Esophagus muscularis mucosa (tissue), 4 donors: Measurements from ENCODE around the gene ERLIN1. TPM values are rescaled to one million over a fixed set of nuclear protein-coding genes. Genes with fewer than 3 reads are reported as not detected.

Experiments
- DNase-seq: peaks from one replicate; pipeline ENCODE4 v3.0.0-alpha.2; 2017; ENCODE audit errors: extremely low spot score
- H3K27ac ChIP-seq, 4 donors: fragments of 200-600 bp; sonication (generic); replicated peaks in 1 of 4; 1 replicate in 3 of 4; 2 replicates in 1 of 4; pipeline ENCODE4 v1.5.1; 2016 to 2019; ENCODE audit warnings: mild to moderate bottlenecking in 1 of 4
- H3K27me3 ChIP-seq, 4 donors: fragments of 200-600 bp; sonication (generic); one replicate each; pipeline versions ENCODE4 v1.5.1 to v1.6.0; 2016 to 2019
- H3K36me3 ChIP-seq, 4 donors: fragments of 200-600 bp; sonication (generic); one replicate each; pipeline ENCODE4 v1.5.1; 2016 to 2019
- H3K4me1 ChIP-seq, 4 donors: fragments of 200-600 bp; sonication (generic); one replicate each; pipeline ENCODE4 v1.5.1; 2016 to 2019
- H3K4me3 ChIP-seq, 4 donors: fragments of 200-600 bp; sonication (generic); 1 replicate in 2 of 4; 2 replicates in 2 of 4; pipeline ENCODE4 v1.5.1; 2016 to 2019; ENCODE audit warnings: mild to moderate bottlenecking in 4 of 4, moderate library complexity in 1 of 4
- H3K9me3 ChIP-seq, 4 donors: fragments of 200-600 bp; sonication (generic); 1 replicate in 3 of 4; 2 replicates in 1 of 4; pipeline ENCODE4 v1.5.1; 2016 to 2019
- EP300 ChIP-seq: sonication (generic); formaldehyde crosslinking; IDR thresholded peaks from one replicate; pipeline ENCODE4 v1.6.1; 2017; ENCODE audit warnings: antibody characterized with exemption
- POLR2A ChIP-seq: fragments of 450-650 bp; IDR thresholded peaks from one replicate; pipeline ENCODE4 v1.6.1; 2017; ENCODE audit warnings: antibody characterized with exemption, moderate library complexity, mild to moderate bottlenecking, low read depth
- POLR2AphosphoS5 ChIP-seq, 2 donors: sonication (generic); formaldehyde crosslinking; IDR thresholded peaks; one replicate each; pipeline ENCODE4 v1.6.1; 2017; ENCODE audit warnings: antibody characterized with exemption in 2 of 2
- WGBS: methylation state at CpG from one replicate; pipeline ENCODE4 v1.1.5; 2018; 5-methylcytosine and 5-hydroxymethylcytosine counted together
- intact Hi-C: fragments of 100-400 bp; cut with DNase I; formaldehyde crosslinking; loops from one replicate; pipeline ENCODE4 v1.15.1; 2023
- total RNA-seq, 4 donors: library from RNA; depleted of rRNA; stranded (reverse); fragments of >200 nt; gene quantifications; one replicate each; pipeline versions ENCODE4 v1.1.0 to v1.2.1, GENCODE V29; 2016
- TF ChIP-seq, protein P1 (sequence below), 3 experiments: fragments of 200-600 bp in 2 of 3; fragments of 450-650 bp in 1 of 3; sonication (generic) in 2 of 3; IDR thresholded peaks; one replicate each; pipeline ENCODE4 v1.5.1; 2017 to 2019; ENCODE audit warnings: antibody characterized with exemption in 3 of 3, mild to moderate bottlenecking in 2 of 3, moderate library complexity in 1 of 3

The ERLIN1 gene
- total RNA-seq, 4 donors from 2014 or later, result 8.3 to 14.4 (median 13.6) TPM

- WGBS, result 80% methylated on average over 5 of the region's 5 CpGs
Observed at GRCh38 chr10:100141446-100142087, 44.3 kb downstream of the ERLIN1 start.

DNA sequence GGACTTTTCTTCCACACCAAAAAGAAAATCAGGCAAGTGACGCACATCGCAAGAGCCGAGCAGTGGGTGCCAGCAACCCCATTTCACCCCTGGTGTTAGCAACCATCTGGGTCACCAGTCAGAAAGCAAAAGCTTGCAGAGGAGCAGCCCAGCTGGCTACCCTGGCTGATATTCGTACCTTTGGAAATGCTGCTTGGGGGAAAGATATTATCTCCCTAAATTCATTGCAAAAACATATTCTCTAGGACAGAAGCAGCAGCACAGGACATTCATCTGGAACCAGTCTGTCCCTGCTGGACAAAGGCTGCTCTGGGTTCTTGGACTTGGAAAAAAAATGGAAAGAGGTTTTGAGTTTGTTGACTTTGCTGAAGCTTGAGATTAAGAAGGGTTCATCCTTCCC lies 45.8 kb downstream of the ERLIN1 start:
- no peak overlapping the region for H3K4me3 ChIP-seq
- intact Hi-C loops, result no loop called here

More at GRCh38 chr10:100141446-100142087, 44.3 kb downstream of the ERLIN1 start:
- Histone ChIP-seq H3K4me3 (no peak overlapping the region), H3K27me3 (no peaks in the 10 kb centered on the region), H3K27ac (no peak overlapping the region), H3K36me3 (no peaks in the 10 kb centered on the region), H3K9me3 (no peaks in the 10 kb centered on the region), H3K4me1 (peaks cover 0 to 9% (median 6%) of the 10 kb centered on the region in 4 donors)
- peak; percentile 7 for DNase-seq
- intact Hi-C loops, result no loop called here
- no peak for TF ChIP-seq EP300
- TF ChIP-seq, protein P1, sequence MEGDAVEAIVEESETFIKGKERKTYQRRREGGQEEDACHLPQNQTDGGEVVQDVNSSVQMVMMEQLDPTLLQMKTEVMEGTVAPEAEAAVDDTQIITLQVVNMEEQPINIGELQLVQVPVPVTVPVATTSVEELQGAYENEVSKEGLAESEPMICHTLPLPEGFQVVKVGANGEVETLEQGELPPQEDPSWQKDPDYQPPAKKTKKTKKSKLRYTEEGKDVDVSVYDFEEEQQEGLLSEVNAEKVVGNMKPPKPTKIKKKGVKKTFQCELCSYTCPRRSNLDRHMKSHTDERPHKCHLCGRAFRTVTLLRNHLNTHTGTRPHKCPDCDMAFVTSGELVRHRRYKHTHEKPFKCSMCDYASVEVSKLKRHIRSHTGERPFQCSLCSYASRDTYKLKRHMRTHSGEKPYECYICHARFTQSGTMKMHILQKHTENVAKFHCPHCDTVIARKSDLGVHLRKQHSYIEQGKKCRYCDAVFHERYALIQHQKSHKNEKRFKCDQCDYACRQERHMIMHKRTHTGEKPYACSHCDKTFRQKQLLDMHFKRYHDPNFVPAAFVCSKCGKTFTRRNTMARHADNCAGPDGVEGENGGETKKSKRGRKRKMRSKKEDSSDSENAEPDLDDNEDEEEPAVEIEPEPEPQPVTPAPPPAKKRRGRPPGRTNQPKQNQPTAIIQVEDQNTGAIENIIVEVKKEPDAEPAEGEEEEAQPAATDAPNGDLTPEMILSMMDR (IDR thresholded peaks at IDR 0.05), result no peak
- TF ChIP-seq POLR2A, result no peak
- TF ChIP-seq POLR2AphosphoS5 (IDR thresholded peaks at IDR 0.05), result no peak

DNA sequence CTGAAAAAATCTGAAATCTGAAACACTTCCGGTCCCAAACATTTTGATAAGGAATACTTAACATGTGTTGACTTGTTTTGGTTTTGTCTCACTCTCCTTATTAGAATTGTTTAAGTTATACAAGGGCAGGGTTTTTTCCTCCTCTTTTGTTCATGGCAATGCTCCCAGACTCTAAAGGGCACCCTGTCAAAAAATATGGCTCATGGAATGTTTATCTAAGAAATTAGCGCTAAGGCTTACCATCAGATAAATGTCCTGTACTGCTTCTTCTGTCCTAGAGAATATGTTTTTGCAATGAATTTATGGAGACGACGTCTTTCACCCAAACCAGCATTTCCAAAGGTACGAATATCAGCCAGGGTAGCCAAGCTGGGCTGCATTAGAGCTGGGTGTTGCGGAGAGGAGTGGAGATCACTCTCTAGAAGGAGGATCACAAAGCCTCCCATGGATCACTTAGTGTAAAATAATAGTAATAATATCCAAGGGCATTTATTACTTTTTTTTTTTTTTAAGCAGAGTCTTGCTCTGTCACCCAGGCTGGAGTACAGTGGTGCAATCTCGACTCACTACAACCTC lies 46.8 kb downstream of the ERLIN1 start:
- Histone ChIP-seq H3K27ac (peak overlapping the region in 1 of 4 donors; percentile 22), H3K27me3 (no peaks in the 10 kb centered on the region), H3K4me1 (peaks cover 0 to 9% (median 6%) of the 10 kb centered on the region in 4 donors), H3K9me3 (peaks cover 0 to 6% (median 0%) of the 10 kb centered on the region in 4 donors), H3K36me3 (no peaks in the 10 kb centered on the region), H3K4me3 (no peak overlapping the region)
- no peak for DNase-seq
- WGBS, result 64% methylated on average over 7 of the region's 7 CpGs
- TF ChIP-seq POLR2A (no peak), POLR2AphosphoS5 (IDR thresholded peaks at IDR 0.05) (no peak), EP300 (no peak)
- TF ChIP-seq, protein P1 (IDR thresholded peaks at IDR 0.05), result no peak
- intact Hi-C loops, result no loop called here

More for the DNA sequence above, 45.8 kb downstream of the ERLIN1 start:
- Histone ChIP-seq H3K27ac (no peak overlapping the region), H3K27me3 (no peaks in the 10 kb centered on the region), H3K4me1 (peaks cover 0 to 9% (median 6%) of the 10 kb centered on the region in 4 donors), H3K9me3 (no peaks in the 10 kb centered on the region), H3K36me3 (no peaks in the 10 kb centered on the region)
- 86% methylated on average over 4 of the region's 4 CpGs for WGBS
- peak; percentile 80 for DNase-seq
- TF ChIP-seq, protein P1 (IDR thresholded peaks at IDR 0.05), result no peak
- TF ChIP-seq POLR2AphosphoS5 (IDR thresholded peaks at IDR 0.05), result no peak
- no peak for TF ChIP-seq EP300
- no peak for TF ChIP-seq POLR2A

DNA sequence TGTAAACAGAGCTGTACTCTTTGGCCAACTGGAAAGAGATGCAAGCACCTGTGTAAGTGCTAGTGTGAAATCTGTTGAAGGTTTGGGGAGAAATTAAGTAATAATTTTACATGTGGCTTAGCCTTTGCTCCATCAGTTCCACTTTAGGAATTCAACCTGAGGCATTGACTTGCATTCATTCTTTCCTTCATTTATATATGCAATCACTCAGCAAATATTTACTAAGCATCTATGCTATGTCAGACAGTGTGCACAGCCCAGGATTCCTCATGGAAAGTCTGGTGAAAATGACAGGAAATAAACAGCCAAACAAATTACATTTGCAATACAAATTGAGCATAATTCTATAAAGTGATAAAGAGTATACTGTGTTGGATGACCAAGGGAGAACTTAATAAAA lies 50.3 kb downstream of the ERLIN1 start:
- Histone ChIP-seq H3K36me3 (no peaks in the 10 kb centered on the region), H3K27me3 (no peaks in the 10 kb centered on the region), H3K4me3 (no peak overlapping the region), H3K4me1 (peaks cover 0 to 9% (median 6%) of the 10 kb centered on the region in 4 donors), H3K9me3 (peaks cover 0 to 6% (median 0%) of the 10 kb centered on the region in 4 donors), H3K27ac (no peak overlapping the region)
- intact Hi-C loops, result no loop called here
- no peak for TF ChIP-seq POLR2AphosphoS5 (IDR thresholded peaks at IDR 0.05)
- TF ChIP-seq, protein P1 (IDR thresholded peaks at IDR 0.05), result no peak
- TF ChIP-seq POLR2A, result no peak
- no peak for TF ChIP-seq EP300
- DNase-seq, result no peak
